HUDEP-2 (cell line): ENCODE data around the gene STK32C.
"Not testable (repeated sequence)": the region's sequence is repeated elsewhere in the genome, so short reads cannot be mapped to it uniquely, and the experiment has no call there.

Experiments
- DNase-seq, 76 experiments: peaks; one replicate each; lab custom pipeline; 2025; ENCODE audit not compliant: unreplicated experiment in 76 of 76; lab: John Stamatoyannopoulos, UW

The STK32C gene

DNA sequence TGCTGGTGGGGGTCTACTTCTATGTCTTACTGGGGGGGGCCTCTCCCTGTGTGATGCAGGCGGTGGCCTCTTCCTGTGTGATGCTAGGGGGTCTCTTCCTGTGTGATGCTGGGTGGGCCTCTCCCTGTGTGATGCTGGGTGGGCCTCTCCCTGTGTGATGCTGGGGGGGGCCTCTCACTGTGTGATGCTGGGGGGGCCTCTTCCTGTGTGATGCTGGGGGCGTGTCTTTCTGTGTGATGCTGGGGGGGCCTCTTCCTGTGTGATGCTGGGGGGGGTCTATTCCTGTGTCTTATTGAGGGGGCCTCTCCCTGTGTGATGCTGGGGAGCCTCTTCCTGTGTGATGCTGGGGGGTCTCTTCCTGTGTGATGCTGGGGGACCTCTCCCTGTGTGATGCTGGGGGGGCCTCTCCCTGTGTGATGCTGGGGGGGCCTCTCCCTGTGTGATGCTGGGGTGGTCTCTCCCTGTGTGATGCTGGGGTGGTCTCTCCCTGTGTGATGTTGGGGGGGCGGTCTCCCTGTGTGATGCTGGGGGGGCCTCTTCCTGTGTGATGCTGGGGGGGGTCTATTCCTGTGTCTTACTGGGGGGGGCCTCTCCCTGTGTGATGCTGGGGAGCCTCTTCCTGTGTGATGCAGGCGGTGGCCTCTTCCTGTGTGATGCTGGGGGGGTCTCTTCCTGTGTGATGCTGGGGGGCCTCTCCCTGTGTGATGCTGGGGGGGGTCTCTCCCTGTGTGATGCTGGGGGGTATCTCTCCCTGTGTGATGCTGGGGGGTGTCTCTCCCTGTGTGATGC is 146.7 kb downstream of the STK32C start:
- DNase-seq, result not testable (repeated sequence)

DNA sequence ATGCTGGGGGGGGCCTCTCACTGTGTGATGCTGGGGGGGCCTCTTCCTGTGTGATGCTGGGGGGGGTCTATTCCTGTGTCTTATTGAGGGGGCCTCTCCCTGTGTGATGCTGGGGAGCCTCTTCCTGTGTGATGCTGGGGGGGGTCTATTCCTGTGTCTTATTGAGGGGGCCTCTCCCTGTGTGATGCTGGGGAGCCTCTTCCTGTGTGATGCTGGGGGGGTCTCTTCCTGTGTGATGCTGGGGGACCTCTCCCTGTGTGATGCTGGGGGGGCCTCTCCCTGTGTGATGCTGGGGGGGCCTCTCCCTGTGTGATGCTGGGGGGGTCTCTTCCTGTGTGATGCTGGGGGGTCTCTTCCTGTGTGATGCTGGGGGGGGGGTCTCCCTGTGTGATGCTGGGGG is 147.5 kb downstream of the STK32C start:
- DNase-seq, result not testable (repeated sequence)

DNA sequence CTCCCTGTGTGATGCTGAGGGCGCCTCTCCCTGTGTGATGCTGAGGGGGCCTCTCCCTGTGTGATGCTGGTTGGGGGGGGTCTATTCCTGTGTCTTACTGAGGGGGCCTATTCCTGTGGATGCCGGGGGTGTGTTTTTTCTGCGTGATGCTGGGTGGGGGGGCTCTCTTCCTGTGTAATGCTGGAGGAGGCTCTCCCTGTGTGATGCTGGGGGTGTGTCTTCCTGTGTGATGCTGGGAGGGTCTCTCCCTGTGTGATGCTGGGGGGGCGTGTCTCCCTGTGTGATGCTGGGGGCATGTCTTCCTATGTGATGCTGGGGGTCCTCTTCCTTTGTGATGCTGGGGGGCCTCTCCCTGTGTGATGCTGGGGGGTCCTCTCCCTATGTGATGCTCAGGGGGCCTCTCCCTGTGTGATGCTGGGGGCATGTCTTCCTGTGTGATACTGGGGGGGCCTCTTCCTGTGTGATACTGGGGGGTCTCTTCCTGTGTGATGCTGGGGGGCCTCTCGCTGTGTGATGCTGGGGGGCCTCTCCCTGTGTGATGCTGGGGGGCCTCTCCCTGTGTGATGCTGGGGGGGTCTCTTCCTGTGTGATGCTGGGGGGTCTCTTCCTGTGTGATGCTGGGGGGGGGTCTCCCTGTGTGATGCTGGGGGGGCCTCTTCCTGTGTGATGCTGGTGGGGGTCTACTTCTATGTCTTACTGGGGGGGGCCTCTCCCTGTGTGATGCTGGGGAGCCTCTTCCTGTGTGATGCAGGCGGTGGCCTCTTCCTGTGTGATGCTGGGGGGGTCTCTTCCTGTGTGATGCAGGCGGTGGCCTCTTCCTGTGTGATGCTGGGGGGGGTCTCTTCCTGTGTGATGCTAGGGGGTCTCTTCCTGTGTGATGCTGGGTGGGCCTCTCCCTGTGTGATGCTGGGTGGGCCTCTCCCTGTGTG is 148.2 kb downstream of the STK32C start:
- DNase-seq, result not testable (repeated sequence)

DNA sequence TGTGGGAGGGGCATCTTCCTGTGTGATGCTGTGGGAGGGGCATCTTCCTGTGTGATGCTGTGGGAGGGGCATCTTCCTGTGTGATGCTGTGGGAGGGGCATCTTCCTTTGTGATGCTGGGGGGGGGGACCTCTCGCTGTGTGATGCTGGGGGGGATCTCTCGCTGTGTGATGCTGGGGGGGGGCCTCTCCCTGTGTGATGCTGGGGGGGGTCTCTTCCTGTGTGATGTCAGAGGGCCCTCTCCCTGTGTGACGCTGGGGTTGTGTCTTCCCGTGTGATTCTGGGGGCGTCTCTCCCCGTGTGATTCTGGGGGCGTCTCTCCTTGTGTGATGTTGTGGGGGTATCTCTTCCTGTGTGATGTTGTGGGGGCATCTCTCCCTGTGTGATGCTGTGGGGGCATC is 148.9 kb downstream of the STK32C start:
- DNase-seq, result no peak

DNA sequence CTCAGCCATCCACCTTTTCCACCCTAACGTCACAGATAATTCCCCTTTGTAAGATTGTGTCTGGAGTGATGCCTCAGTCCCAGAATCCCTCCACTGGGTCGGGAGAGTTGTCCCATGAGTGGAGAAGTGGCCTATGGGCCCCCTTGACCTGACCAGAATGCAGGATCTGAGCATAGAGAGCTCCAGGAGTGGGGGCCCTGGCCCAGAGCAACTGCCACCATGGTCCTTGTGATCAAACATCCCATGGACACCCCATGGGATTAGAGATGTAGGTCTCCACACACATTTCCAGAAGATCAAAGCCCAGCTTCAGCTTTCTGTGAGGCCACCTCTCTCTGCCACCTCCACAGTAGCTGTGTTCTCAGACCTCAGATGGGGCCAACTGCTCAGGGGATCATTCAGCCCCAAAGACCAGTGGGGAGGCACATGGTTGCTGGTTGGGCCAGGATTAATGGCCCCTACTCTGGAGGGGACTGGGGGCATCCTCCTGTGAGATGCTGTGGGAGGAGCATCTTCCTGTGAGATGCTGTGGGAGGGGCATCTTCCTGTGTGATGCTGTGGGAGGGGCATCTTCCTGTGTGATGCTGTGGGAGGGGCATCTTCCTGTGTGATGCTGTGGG is 149.5 kb downstream of the STK32C start:
- DNase-seq, result no peak
